ENCODE results near the gene KCNH3.

GRCh38 chr12:49536526-49537071 lies 2.2 kb upstream of the KCNH3 start:
- no peak for TF ChIP-seq RFX5 (IDR thresholded peaks at IDR 0.05; ENCODE audit: low read depth, low read length)
- TF ChIP-seq MXI1 (IDR thresholded peaks at IDR 0.05; ENCODE audit: borderline replicate concordance, low read depth, low read length), result no peak
- TF ChIP-seq POLR2A (IDR thresholded peaks at IDR 0.05; ENCODE audit: low read depth, low read length), result no peak
- TF ChIP-seq, protein P1, sequence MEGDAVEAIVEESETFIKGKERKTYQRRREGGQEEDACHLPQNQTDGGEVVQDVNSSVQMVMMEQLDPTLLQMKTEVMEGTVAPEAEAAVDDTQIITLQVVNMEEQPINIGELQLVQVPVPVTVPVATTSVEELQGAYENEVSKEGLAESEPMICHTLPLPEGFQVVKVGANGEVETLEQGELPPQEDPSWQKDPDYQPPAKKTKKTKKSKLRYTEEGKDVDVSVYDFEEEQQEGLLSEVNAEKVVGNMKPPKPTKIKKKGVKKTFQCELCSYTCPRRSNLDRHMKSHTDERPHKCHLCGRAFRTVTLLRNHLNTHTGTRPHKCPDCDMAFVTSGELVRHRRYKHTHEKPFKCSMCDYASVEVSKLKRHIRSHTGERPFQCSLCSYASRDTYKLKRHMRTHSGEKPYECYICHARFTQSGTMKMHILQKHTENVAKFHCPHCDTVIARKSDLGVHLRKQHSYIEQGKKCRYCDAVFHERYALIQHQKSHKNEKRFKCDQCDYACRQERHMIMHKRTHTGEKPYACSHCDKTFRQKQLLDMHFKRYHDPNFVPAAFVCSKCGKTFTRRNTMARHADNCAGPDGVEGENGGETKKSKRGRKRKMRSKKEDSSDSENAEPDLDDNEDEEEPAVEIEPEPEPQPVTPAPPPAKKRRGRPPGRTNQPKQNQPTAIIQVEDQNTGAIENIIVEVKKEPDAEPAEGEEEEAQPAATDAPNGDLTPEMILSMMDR (conservative IDR thresholded peaks at IDR 0.05; ENCODE audit: low read depth, low read length), result no peak
- no peak for TF ChIP-seq BHLHE40 (IDR thresholded peaks at IDR 0.05; ENCODE audit: low read depth, low read length)
- no peak for TF ChIP-seq MAZ (IDR thresholded peaks at IDR 0.05; ENCODE audit: borderline replicate concordance, low read depth, low read length)
- TF ChIP-seq FOS (IDR thresholded peaks at IDR 0.05; ENCODE audit: low read depth, low read length), result no peak
- TF ChIP-seq, protein P2, sequence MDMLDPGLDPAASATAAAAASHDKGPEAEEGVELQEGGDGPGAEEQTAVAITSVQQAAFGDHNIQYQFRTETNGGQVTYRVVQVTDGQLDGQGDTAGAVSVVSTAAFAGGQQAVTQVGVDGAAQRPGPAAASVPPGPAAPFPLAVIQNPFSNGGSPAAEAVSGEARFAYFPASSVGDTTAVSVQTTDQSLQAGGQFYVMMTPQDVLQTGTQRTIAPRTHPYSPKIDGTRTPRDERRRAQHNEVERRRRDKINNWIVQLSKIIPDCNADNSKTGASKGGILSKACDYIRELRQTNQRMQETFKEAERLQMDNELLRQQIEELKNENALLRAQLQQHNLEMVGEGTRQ (IDR thresholded peaks at IDR 0.05; ENCODE audit: low read depth, low read length), result no peak
- no peak for TF ChIP-seq SMC3 (IDR thresholded peaks at IDR 0.05; ENCODE audit: low read depth, low read length)
